ENCODE results near the gene CC2D1A. TPM values are rescaled to one million over a fixed set of nuclear protein-coding genes. Genes with fewer than 3 reads are reported as not detected.

CC2D1A gene
- total and polyA plus RNA-seq, 4 donors = 7.4 to 12.0 (median 9.9) TPM

DNA sequence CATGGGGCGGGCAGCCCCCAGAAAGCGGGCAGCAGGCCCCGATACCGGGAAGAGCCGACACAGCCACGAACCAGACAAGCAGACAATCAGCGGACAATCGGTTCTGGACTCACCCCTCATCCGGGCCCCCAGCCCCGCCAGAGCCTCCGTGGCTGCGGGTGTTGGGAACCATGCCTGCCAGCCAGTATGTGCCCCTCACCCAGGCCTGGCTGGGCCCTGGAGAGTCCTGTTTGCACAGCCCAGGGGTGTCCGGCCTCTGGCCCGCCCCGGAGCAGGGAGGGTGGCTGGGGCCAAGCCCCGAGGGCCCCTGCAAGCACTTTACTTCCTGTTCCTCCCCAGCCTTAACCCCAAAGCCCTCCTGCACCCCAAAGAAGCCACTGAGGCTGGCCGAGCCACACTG is 24.4 kb downstream of the CC2D1A start:
- Histone ChIP-seq H3K27me3 (ENCODE audit: control insufficient read depth in 4 of 4, insufficient read depth in 4 of 4, low read length in 3 of 4) (peaks cover 0 to 4% (median 0%) of the 10 kb centered on the region in 4 donors), H3K9ac (ENCODE audit: low read depth in 1 of 2, low read length in 2 of 2) (no peak overlapping the region), H3K4me1 (ENCODE audit: control insufficient read depth in 4 of 4, insufficient read depth in 4 of 4, low read length in 3 of 4) (no peaks in the 10 kb centered on the region), H3K27ac (ENCODE audit: low read depth in 1 of 2, low read length in 2 of 2) (no peak overlapping the region), H3K36me3 (ENCODE audit: control insufficient read depth in 4 of 4, insufficient read depth in 3 of 4, low read depth in 1 of 4, low read length in 3 of 4) (peaks cover 5 to 18% (median 15%) of the 10 kb centered on the region in 4 donors), H3K4me3 (ENCODE audit: low read depth in 1 of 3, low read length in 3 of 3) (no peak overlapping the region), H3K9me3 (ENCODE audit: control insufficient read depth in 4 of 4, low read length in 3 of 4) (no peaks in the 10 kb centered on the region)
- TF ChIP-seq FOXA1 (IDR thresholded peaks at IDR 0.05) (no peak), HNF4A (conservative IDR thresholded peaks at IDR 0.05) (no peak), TAF1 (conservative IDR thresholded peaks at IDR 0.05) (no peak), RXRA (IDR thresholded peaks at IDR 0.05) (no peak), FOXA2 (IDR thresholded peaks at IDR 0.05) (no peak), RAD21 (IDR thresholded peaks at IDR 0.05) (no peak), YY1 (IDR thresholded peaks at IDR 0.05) (no peak), NR2F2 (IDR thresholded peaks at IDR 0.05) (no peak), EGR1 (IDR thresholded peaks at IDR 0.05; ENCODE audit: low read depth in 2 of 2) (no peak)
- TF ChIP-seq, protein P1, sequence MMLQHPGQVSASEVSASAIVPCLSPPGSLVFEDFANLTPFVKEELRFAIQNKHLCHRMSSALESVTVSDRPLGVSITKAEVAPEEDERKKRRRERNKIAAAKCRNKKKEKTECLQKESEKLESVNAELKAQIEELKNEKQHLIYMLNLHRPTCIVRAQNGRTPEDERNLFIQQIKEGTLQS (IDR thresholded peaks at IDR 0.05) = no peak
- TF ChIP-seq, protein P2, sequence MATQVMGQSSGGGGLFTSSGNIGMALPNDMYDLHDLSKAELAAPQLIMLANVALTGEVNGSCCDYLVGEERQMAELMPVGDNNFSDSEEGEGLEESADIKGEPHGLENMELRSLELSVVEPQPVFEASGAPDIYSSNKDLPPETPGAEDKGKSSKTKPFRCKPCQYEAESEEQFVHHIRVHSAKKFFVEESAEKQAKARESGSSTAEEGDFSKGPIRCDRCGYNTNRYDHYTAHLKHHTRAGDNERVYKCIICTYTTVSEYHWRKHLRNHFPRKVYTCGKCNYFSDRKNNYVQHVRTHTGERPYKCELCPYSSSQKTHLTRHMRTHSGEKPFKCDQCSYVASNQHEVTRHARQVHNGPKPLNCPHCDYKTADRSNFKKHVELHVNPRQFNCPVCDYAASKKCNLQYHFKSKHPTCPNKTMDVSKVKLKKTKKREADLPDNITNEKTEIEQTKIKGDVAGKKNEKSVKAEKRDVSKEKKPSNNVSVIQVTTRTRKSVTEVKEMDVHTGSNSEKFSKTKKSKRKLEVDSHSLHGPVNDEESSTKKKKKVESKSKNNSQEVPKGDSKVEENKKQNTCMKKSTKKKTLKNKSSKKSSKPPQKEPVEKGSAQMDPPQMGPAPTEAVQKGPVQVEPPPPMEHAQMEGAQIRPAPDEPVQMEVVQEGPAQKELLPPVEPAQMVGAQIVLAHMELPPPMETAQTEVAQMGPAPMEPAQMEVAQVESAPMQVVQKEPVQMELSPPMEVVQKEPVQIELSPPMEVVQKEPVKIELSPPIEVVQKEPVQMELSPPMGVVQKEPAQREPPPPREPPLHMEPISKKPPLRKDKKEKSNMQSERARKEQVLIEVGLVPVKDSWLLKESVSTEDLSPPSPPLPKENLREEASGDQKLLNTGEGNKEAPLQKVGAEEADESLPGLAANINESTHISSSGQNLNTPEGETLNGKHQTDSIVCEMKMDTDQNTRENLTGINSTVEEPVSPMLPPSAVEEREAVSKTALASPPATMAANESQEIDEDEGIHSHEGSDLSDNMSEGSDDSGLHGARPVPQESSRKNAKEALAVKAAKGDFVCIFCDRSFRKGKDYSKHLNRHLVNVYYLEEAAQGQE (IDR thresholded peaks at IDR 0.05) = no peak
- TF ChIP-seq, protein P3, sequence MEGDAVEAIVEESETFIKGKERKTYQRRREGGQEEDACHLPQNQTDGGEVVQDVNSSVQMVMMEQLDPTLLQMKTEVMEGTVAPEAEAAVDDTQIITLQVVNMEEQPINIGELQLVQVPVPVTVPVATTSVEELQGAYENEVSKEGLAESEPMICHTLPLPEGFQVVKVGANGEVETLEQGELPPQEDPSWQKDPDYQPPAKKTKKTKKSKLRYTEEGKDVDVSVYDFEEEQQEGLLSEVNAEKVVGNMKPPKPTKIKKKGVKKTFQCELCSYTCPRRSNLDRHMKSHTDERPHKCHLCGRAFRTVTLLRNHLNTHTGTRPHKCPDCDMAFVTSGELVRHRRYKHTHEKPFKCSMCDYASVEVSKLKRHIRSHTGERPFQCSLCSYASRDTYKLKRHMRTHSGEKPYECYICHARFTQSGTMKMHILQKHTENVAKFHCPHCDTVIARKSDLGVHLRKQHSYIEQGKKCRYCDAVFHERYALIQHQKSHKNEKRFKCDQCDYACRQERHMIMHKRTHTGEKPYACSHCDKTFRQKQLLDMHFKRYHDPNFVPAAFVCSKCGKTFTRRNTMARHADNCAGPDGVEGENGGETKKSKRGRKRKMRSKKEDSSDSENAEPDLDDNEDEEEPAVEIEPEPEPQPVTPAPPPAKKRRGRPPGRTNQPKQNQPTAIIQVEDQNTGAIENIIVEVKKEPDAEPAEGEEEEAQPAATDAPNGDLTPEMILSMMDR (IDR thresholded peaks at IDR 0.05; ENCODE audit: low read depth, low read length, missing input control) = no peak
- no peak for DNase-seq (ENCODE audit: low spot score)
- 90% methylated on average over 17 of the region's 17 CpGs for WGBS

DNA sequence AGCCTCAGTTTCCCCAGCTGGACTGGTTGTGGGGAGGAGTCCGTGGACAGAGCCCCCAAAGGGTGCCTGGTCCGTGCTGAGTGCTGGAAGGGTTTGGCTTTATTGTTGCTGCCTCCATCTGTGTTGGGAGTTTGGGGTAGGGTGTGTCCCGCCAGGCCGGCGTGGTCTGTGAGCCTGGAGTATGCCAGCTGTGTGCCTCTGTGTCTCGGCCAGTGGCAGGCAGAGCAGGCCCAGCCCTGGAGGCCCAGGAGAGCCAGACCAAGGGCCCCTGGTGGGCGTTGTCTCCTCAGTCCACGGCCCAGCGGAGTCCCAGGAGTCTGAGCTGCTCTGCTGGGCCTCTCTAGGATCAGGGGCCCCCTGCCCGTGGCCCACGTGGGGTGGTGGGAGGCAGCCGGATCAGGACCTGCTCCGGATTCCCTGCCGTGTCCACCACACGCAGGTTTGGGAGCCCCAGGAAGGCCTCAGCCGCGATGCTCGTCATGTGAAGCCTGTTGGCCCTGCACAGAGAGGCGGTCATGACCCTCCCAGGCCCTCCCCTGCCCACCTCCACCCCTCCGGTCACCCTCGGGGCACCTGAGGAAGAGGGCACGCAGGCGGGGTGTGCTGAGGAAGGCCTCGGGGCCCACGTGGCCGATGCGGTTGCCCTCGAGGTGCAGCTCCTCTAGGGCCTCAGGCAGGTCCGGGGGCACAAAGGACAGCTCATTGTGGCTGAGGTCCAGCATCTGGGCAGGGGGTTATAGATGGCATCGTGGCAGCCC is 25.6 kb downstream of the CC2D1A start:
- H3K4me1 ChIP-seq (ENCODE audit: control insufficient read depth in 4 of 4, insufficient read depth in 4 of 4, low read length in 3 of 4) = no peaks in the 10 kb centered on the region
- TF ChIP-seq, protein P4, sequence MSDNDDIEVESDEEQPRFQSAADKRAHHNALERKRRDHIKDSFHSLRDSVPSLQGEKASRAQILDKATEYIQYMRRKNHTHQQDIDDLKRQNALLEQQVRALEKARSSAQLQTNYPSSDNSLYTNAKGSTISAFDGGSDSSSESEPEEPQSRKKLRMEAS (IDR thresholded peaks at IDR 0.05) = no peak
- TF ChIP-seq GABPA (IDR thresholded peaks at IDR 0.05 in 1 of 2, conservative IDR thresholded peaks at IDR 0.05 in 1 of 2) (no peak), NR2F2 (IDR thresholded peaks at IDR 0.05) (no peak), JUND (IDR thresholded peaks at IDR 0.05) (no peak), SP1 (IDR thresholded peaks at IDR 0.05) (no peak)
- peaks cover 5 to 15% (median 11%) of the 10 kb centered on the region in 4 donors for H3K36me3 ChIP-seq (ENCODE audit: control insufficient read depth in 4 of 4, insufficient read depth in 3 of 4, low read depth in 1 of 4, low read length in 3 of 4)
- DNase-seq (ENCODE audit: low spot score) = no peak
- H3K9ac ChIP-seq (ENCODE audit: low read depth in 1 of 2, low read length in 2 of 2) = no peak overlapping the region
- H3K27me3 ChIP-seq (ENCODE audit: control insufficient read depth in 4 of 4, insufficient read depth in 4 of 4, low read length in 3 of 4) = peaks cover 0 to 4% (median under 1%) of the 10 kb centered on the region in 4 donors
- no peak overlapping the region for H3K27ac ChIP-seq (ENCODE audit: low read depth in 1 of 2, low read length in 2 of 2)
- no peaks in the 10 kb centered on the region for H3K9me3 ChIP-seq (ENCODE audit: control insufficient read depth in 4 of 4, low read length in 3 of 4)
- H3K4me3 ChIP-seq (ENCODE audit: low read depth in 1 of 3, low read length in 3 of 3) = no peak overlapping the region
- 93% methylated on average over 30 of the region's 30 CpGs for WGBS

Data from liver (tissue), 9 donors.